SK-N-DZ (cell line): Measurements from ENCODE around the gene FNDC3B.

Experiments
- DNase-seq: peaks from one replicate; pipeline ENCODE4 v3.0.0-alpha.2; 2015; ENCODE audit warnings: low spot score

FNDC3B gene

GRCh38 chr3:172387728-172388127, 348.4 kb downstream of the FNDC3B start:
- DNase-seq: no peak

GRCh38 chr3:172388412-172389078, 349.2 kb downstream of the FNDC3B start:
- DNase-seq: no peak

GRCh38 chr3:172390792-172391191, 351.4 kb downstream of the FNDC3B start:
- DNase-seq: no peak

GRCh38 chr3:172391592-172392302, 352.4 kb downstream of the FNDC3B start:
- DNase-seq: no peak

- DNase-seq: no peak
Measured at GRCh38 chr3:172394692-172395091, 355.3 kb downstream of the FNDC3B start.

GRCh38 chr3:172396400-172396799, 357.0 kb downstream of the FNDC3B start:
- DNase-seq: no peak

GRCh38 chr3:172397716-172398405, 358.5 kb downstream of the FNDC3B start:
- no peak for DNase-seq

GRCh38 chr3:172398484-172398883, 359.1 kb downstream of the FNDC3B start:
- DNase-seq: no peak

GRCh38 chr3:172402090-172402489, 362.7 kb downstream of the FNDC3B start:
- no peak for DNase-seq

GRCh38 chr3:172402892-172403643, 363.7 kb downstream of the FNDC3B start:
- DNase-seq: no peak

GRCh38 chr3:172404237-172404962, 365.0 kb downstream of the FNDC3B start:
- no peak for DNase-seq

- no peak for DNase-seq
Measured at GRCh38 chr3:172405914-172406313, 366.5 kb downstream of the FNDC3B start.

GRCh38 chr3:172407872-172408271, 368.5 kb downstream of the FNDC3B start:
- no peak for DNase-seq

- no peak for DNase-seq
Measured at GRCh38 chr3:172410702-172411477, 371.5 kb downstream of the FNDC3B start.

- DNase-seq: no peak
Measured at GRCh38 chr3:172411478-172411947, 372.1 kb downstream of the FNDC3B start.

GRCh38 chr3:172415323-172415722, 375.9 kb downstream of the FNDC3B start:
- DNase-seq: no peak

- DNase-seq: no peak
Measured at GRCh38 chr3:172437713-172438112, 398.3 kb downstream of the FNDC3B start.

- DNase-seq: no peak
Measured at GRCh38 chr3:172438186-172438585, 398.8 kb downstream of the FNDC3B start.

- DNase-seq: no peak
Measured at GRCh38 chr3:172441581-172441980, 402.2 kb downstream of the FNDC3B start.

GRCh38 chr3:172442606-172443005, 403.2 kb downstream of the FNDC3B start:
- DNase-seq: no peak
